Brain pericyte (primary cell): ENCODE results near the gene ACD.

Source experiments
- DNase-seq: peaks from one replicate; pipeline ENCODE4 v3.0.0-alpha.2; 2012; ENCODE audit warnings: low read depth, low spot score

ACD gene

DNA sequence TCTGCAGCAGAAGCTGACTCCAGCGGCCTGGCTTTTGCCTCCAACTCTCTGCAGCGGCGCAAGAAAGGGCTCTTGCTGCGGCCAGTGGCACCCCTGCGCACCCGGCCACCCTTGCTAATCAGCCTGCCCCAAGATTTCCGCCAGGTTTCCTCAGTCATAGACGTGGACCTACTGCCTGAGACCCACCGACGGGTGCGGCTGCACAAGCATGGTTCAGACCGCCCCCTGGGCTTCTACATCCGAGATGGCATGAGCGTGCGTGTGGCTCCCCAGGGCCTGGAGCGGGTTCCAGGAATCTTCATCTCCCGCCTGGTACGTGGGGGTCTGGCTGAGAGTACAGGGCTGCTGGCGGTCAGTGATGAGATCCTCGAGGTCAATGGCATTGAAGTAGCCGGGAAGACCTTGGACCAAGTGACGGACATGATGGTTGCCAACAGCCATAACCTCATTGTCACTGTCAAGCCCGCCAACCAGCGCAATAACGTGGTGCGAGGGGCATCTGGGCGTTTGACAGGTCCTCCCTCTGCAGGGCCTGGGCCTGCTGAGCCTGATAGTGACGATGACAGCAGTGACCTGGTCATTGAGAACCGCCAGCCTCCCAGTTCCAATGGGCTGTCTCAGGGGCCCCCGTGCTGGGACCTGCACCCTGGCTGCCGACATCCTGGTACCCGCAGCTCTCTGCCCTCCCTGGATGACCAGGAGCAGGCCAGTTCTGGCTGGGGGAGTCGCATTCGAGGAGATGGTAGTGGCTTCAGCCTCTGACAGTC lies 2.0 kb upstream of the ACD start:
- DNase-seq: no peak

DNA sequence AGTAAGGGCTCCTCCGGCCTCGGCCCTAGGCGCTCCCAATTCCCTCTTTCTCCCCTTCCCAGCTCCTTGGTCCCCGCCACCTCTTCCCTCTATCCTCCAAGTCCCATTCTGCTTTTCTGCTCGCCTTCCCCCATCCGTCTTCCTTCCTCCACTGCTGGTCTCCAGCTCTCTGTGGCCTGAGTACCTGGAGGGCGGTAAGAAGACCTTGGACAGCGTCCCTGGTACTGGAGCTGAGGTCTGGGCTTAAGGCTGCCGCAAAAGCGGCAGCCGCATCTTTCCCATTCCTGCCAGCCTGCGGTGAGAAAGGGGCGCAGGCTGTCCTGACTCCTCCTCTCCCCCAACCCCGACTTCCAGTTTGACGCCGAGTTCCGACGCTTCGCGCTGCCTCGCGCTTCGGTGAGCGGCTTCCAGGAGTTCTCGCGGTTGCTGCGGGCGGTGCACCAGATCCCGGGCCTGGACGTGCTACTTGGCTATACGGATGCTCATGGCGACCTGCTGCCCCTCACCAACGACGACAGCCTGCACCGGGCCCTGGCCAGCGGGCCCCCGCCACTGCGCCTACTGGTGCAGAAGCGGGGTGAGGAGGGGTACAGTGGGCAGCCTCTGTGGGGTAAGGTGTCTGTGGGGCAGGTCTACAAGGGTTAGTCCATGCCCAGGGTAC lies 1.2 kb upstream of the ACD start:
- DNase-seq: no peak

DNA sequence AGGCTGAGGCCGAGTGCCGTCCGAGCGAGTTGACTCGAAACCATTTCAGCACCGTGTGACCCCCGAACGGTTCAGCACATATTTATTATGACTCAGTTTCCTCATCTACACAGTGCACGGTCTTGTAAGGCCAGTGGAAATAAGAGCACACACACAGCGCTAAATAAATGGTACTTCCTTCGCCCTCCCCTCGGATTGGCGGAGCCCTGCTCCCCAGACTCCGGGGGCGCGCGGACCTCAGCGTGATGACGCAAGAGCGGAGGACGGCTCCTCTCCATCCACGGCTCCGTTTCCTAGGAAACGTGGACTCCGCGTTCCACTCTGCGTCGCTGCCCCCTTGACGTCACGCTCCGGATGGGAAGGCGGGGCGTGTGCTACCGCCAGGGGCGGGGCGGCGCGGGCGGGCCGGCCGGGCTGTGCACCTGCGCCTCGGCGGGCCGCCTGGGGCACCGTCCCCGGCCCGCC lies 536 bp upstream of the ACD start, which contains the start of gene PARD6A:
Gene PARD6A (plus strand): TSS at position 397 of the 465 bp plus-strand sequence. CDS start 79 bp downstream, outside the sequence.
- peak; percentile 84 for DNase-seq

DNA sequence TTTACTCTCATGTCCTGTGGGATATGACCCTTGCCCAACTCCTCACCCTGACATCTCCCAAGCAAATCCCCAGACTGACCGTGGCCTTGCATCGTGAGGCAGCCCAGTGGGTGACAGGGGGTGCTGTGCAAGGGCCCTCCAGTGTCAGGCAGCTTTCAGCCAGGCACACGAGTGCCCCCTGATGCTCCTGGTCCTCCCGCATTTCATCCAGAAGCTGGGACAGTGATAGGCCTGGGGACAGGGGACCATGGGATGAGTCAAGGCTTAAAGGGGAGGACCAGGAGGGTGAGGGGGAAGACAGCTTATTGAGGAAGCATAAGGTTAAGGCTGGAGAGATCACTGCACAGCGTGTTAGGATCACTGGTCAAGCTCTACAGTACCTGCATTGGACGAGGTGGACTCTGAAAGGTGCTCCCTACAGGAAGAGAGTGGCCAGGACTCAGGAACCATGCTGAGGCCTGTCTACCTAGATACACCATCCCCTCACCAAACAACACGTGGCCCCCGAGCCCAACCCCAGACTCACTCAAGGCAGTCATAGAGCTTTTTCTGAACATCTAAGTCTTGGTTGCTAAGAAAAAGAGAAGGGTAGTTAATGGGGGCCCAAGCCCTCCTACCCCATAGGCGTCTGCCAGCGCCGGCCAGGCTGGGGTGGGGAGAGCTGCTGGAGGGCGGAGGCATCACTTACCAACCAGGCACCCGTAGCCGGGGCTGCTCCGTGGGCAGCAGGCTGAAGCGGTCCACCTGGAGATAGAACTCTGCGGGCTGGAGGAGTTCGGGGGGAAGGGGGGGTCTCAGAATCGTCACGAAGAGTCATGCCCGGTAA lies 998 bp downstream of the ACD start:
- DNase-seq: no peak

DNA sequence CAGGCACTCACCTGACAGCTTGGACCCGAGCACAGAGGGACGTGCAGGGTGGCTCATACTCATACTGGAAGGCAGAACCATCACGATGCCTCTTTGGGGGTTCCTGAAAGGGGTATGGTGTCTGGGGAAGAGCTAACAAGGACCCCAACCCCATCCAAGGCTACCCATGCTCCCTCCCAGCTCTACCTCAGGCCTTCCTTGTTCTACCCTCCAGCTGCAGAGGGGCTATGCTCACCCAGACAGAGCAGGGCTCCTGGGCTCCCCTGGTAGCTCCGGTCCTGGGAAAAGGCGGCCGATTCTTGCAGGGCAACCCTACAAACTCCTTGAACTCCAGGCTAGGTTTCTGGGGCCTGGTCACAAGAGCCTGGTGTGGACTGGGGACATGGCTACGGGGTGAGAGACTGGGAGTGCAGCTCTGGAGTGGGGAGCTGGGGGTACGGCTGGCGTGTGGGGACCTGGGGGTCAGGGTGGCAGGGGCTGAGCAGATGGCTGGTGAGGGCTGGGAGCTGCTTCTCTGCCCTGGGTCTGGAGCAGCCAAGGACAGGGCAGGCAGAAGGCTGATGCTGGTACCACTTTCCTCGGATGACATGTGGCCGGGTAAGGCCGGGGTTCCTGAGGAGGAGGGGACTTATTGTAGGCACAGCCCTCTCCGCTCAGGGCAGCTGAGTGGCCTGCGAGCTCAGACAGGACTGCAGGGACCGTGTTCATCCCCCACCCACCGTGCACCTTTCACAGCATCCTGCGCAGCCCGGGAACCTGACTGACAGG lies 2.1 kb downstream of the ACD start:
- DNase-seq: no peak

DNA sequence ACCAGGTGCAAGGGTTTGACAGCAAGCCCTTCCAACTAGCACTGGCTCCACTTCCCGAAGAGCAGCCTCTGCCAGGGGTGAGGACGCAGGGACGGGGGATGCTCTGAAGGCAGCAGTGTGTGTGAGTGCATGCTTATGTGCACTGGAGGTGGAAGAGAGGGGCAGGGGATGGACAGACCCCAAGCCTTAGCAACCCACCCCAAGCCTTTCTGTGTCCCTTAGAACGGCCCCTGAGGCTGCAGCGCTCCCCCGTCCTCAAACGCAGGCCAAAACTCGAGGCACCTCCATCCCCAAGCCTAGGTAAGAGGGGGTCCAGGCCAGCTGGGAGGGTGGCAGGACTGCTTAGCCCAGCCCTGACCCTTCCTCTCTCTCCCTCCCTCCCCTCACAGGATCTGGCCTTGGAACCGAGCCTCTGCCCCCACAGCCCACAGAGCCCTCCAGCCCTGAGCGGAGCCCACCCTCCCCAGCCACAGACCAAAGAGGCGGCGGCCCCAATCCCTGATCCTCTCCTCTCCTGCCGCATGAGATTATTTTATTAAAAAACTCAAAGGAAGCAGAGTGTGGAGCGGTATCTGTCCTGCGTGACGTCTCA lies 2.9 kb downstream of the ACD start:
- DNase-seq: no peak

DNA sequence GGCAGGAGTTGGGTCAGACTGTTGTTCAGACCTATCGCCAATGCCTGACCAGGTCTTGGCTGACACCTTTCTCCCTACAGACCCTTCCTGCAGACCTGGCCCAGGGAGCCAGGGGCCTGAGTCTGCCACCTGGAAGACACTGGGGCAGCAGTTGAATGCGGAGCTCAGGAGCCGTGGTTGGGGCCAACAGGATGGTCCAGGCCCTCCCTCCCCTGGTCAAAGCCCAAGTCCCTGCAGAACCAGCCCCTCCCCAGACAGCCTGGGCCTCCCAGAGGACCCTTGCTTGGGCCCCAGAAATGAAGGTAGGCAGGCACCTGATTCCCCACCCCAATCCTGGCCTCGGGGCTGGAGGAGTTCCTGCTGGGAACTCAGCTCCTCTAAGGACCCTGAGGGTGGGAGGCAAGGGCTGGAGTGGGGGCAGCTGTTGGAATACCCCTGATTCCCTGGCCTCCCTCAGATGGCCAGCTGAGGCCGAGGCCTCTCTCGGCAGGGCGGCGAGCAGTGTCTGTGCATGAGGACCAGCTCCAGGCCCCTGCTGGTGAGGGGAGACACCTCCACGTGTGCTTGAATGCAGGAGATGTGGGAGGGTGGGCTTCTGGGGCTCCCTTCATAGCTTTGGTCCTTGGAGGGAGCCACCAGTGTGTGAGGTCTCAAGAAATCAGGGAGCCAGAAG lies 3.6 kb downstream of the ACD start:
- DNase-seq: no peak

DNA sequence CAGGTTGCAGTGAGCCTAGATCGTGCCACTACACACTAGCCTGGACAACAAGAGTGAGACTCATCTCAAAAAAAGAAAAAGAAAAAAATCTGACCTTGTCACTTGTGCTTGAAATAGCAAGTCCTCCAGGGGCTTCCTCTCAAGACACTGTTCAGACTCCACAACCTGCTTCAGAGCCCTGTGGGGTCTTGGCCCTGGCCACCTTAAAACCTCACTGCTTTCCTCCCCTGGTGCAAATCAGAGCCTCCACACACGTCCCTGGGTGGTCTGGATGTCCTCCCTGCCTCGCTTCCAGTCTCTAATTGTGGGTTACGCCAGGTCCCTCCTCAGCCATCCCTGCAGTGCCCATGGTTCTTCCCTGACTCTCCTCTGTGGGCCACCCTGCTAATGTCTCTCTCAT lies 4.7 kb downstream of the ACD start:
- no peak for DNase-seq

DNA sequence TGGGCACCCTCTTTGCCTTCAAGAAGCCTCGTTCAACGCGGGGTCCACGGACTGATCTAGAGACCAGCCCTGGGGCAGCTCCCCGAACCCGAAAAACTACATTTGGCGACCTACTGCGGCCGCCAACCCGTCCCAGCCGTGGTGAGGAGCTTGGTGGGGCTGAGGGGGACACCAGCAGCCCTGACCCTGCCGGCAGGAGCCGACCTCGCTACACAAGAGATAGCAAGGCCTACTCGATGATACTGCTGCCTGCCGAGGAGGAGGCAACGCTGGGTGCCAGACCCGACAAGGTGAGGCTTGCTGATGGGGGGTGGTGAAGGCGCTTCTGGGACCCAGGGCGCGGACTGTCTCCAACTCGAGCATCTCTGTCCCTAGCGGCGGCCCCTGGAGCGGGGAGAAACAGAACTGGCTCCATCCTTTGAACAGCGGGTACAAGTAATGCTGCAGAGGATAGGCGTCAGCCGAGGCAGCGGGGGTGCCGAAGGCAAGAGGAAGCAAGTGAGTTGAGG lies 5.6 kb downstream of the ACD start:
- no peak for DNase-seq

DNA sequence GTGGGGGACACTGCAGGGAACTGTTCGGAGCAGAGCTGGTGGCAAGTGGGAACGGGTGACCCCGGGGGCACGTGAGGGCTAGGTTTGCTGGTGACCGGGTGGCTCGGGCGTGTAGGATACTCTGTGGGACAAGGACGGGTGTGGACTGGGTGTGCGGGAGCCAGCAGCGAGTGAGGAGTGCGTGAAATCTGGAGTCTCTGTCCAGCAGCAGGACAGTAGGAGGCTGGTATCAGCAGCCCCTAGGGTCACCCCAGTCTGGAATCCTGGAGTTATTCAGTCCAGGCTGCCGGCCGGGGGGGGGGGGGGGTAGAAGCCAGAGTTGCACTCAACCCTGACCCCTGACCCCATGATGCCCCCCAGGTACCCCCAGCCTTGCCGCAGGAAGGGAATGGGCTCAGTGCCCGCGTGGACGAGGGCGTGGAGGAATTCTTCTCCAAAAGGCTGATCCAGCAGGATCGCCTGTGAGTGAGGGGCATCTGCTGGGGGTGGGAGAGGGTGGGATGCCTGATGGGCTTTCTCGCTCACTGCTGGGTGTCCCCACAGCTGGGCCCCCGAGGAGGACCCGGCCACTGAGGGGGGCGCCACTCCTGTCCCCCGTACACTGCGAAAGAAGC lies 6.2 kb downstream of the ACD start:
- DNase-seq: no peak

DNA sequence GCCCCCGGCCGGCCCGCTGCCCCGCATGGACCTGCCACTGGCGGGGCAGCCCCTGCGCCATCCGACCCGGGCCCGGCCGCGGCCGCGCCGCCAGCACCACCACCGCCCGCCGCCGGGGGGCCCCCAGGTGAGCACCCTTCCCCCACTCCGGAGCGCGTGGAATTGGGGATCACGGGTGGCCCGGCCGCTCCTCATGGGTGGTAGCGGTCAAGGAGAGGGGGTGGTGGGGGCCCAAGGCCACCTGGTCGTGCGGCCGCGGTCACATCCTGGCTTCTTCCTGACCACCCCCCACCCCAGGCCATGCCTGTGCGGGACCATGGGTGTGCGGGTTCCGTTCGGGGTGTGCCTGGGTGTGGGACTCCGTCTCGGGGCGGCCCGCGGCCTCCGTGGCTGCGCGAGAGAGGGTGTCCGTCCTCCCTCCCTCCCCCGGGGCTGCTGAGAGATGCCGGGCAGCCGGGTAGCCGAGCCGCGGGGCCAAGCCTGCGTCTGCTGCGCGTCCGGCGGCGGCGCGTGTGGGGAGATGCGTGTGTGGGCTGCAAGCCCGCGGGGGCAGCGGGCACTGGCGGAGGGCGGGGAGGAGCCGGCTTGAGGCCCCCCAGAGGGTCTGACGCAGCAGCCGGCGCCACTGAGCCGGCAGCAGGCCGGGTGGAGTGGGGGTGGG lies 6.8 kb downstream of the ACD start:
- no peak for DNase-seq

DNA sequence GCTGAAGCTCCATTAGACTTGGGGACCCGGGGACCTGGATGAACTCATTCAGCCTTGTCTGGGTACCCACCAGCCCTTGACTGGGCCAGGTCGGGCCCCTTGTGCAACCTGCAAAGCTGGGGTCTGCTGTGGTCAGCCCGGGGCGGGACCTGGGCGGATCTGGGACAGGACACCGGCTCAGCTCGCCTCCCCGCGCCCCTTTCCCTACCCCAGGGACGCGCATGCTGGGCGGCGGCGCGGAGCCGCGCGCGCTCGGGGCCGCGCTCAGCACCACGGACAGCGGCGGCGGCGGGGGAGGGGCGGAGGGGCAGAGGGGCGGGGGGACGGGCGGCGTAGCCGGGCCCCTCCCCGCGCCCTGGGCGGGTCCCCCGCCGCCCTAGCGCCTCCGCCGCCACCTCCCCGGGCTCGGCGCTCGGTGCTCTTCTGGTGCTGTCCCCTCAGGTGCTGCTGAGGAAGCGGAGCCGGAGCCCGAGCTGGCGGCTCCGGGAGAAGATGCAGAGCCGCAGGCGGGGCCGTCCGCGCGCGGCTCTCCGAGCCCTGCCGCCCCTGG lies 7.4 kb downstream of the ACD start:
- no peak for DNase-seq

DNA sequence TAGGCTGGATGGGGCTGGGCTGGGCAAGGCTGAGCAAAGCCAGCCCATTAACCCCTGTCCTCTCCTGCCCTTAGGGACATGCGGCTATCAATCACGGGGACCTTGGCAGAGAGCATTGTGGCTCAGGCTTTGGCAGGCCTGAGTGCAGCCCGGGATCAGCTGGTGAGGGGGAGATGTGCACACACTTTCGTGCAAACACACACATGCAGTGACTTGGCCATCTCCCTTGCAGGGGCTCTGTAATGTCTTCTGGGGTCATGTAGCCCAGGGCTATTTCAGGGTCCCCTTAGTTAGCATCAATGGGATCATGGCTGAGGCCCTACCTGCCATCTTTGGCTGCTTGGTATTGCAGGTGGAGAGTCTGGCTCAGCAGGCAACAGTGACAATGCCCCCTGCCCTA lies 8.2 kb downstream of the ACD start:
- no peak for DNase-seq

DNA sequence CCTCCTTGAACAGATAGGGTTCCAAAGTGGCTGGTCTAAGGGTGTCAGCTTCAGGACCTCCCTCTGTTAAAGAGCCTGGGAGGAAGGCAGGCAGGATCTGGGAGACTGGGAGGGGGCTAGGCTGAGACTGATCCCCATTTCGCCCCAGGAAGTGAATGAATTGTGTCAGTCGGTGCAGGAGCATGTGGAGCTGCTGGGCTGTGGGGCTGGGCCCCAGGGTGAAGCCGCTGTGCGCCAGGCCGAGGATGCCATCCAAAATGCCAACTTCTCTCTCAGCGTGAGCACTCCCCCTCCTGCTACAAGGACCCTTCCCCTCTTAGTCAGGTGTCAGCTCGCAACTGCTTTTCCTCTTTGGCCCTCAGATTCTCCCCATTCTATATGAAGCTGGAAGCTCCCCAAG lies 9.0 kb downstream of the ACD start:
- DNase-seq: no peak

DNA sequence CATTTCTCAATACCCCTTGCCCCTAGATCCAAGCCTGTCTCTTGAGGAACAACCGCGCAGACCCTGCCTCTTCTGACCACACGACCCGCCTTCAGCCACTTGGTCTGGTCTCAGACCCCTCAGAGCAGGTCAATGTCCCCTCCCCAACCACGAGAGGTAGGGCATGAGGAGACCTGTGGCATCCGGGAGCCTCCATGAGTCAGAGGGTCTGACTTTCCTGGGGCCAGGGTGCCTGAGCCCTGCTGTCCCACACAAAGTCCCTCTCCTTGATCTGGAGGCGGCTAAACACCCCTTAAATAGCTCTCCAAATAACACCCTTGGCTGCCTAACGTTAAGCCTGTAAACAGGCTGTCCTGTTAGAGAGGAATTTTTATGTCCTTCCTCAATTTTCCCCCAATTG lies 10.0 kb downstream of the ACD start:
- no peak for DNase-seq

DNA sequence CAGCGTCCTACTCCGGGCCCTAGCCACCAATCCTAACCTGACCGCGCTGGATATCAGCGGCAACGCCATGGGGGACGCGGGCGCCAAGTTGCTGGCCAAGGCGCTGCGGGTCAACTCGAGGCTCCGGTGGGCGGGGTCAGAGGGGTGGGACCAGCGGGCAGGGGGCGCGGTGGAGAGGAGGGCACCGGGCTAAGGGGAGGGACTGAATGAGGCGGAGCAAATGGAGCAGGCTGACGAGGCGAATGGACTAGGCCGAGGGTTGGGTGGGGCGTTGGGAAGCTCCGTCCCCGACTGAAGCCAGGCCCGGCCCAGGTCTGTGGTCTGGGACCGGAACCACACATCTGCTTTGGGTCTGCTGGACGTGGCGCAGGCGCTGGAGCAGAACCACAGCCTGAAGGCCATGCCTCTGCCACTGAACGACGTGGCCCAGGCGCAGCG lies 10.5 kb downstream of the ACD start:
- DNase-seq: no peak

DNA sequence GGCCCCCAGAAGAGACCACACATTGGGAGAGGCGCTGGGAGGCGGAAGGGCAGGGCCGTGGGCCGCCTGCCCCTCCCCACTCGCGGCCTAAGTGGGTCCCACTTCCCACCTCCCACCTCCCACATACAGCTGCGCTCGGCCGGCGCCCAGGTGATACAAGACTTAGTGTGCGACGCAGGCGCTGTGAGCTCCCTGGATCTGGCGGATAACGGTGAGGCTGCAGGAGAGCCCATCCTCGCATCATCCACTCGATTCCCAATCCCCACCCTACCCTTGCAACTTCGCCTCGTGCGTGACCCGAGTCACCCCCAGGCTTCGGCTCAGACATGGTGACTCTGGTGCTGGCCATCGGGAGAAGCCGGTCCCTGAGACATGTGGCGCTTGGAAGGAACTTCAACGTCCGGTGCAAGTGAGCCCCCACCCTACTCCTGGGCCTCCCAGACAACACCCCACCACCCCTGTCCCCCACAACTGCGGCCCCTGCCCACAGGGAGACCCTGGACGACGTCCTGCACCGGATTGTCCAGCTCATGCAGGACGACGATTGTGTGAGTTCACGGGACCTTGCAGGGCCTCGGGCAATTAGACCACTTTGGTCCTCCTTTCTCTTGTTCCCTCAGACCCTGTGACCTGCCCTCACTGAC lies 11.2 kb downstream of the ACD start:
- DNase-seq: no peak

DNA sequence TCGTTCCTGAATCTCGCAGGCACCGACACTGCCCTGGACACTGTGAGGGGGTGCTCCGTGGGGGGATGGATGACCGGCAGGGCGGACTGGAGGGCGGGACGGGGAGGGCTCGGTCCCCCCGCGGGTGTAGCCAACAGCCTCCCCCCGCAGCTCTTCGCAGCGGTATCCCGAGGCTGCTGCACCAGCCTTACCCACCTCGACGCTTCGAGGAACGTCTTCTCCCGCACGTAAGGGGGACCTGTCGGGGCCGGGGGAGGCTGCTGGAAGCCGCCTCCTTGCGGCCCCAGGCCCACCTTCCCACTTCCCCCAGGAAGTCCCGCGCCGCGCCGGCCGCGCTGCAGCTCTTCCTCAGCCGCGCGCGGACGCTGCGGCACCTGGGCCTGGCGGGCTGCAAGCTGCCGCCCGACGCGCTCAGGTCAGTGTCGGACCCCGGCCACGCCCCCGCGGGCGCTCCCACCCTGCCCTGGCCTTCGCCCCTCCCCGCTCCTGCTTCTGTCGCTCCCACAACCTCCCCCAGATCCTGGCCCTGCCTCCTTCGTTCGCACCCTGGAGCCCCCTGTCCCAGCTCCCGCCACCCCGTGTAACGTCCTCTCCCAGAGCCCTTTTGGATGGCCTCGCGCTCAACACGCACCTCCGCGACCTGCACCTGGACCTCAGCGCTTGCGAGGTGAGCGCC lies 11.8 kb downstream of the ACD start:
- DNase-seq: no peak
